GM15510 (cell line): ENCODE results near the gene GPC5.

ENCODE experiments used
- POLR2A ChIP-seq: IDR thresholded peaks from 3 replicates; pipeline ENCODE4 v1.6.1; 2011; ENCODE audit warnings: borderline replicate concordance; ENCODE audit not compliant: insufficient read length; ENCODE audit errors: extremely low read depth

GPC5 gene

DNA sequence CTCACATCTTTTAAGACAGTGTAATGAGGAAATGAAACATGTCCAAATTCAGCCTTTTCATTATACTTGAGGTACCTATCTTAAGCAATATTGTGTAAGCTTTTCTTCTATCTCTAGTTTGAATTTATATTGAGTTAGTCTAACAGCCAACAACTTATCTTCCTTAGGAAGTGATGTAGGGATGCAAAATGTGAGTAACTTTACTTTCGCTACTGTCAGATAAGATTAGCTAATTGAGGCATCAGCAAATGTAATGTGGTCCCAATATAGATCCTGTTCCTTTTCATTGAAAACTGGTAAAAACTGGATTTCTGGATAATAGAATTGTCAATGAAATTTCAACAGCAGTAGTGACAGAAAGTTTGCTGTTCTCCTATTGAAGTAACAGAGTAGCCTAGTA lies 902.2 kb downstream of the GPC5 start:
- no peak for TF ChIP-seq POLR2A

GRCh38 chr13:92303428-92303827 lies 905.0 kb downstream of the GPC5 start:
- no peak for TF ChIP-seq POLR2A

GRCh38 chr13:92307752-92308151 lies 909.3 kb downstream of the GPC5 start:
- no peak for TF ChIP-seq POLR2A

DNA sequence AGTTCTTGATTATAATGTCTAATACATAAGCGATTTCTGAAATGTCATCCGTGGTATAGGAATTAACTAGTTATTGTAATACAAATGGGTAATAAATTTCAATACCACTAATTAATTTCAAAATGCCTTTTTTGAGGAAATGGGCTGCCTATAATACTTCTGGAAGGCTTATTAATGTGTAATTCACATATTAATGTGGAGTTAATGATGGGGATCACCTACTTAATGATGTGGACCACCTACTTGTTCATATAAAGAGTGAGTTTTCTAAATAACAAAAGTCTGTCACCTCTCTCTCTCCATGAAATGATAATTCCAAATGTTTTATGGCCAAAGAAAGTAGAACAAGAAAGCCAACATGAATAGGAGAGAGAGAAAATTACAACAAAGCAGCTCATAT lies 914.4 kb downstream of the GPC5 start:
- no peak for TF ChIP-seq POLR2A

GRCh38 chr13:92313382-92313781 lies 915.0 kb downstream of the GPC5 start:
- no peak for TF ChIP-seq POLR2A

GRCh38 chr13:92315265-92315664 lies 916.8 kb downstream of the GPC5 start:
- no peak for TF ChIP-seq POLR2A

DNA sequence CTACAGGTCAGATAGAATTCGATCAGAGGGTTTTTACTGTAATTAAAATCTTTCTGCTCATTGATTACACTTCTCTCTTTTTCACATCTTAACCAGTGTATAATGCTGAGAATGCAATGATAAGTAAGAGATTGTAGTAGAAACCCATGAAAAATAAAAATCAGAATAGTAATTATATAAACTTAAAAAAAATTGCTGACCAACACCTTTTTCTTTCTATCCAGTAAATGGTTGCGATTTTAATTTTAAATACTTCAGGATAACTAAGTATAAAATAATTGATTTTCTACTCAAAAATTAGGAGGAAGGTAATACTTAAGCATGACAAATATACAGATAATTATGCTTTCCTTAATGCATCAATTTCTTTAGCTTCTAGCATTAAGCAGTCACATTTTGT lies 917.6 kb downstream of the GPC5 start:
- no peak for TF ChIP-seq POLR2A

- no peak for TF ChIP-seq POLR2A
Measured at GRCh38 chr13:92317066-92317465, 918.6 kb downstream of the GPC5 start.

GRCh38 chr13:92320323-92320722 lies 921.9 kb downstream of the GPC5 start:
- TF ChIP-seq POLR2A, result no peak

GRCh38 chr13:92321174-92321573 lies 922.8 kb downstream of the GPC5 start:
- no peak for TF ChIP-seq POLR2A

DNA sequence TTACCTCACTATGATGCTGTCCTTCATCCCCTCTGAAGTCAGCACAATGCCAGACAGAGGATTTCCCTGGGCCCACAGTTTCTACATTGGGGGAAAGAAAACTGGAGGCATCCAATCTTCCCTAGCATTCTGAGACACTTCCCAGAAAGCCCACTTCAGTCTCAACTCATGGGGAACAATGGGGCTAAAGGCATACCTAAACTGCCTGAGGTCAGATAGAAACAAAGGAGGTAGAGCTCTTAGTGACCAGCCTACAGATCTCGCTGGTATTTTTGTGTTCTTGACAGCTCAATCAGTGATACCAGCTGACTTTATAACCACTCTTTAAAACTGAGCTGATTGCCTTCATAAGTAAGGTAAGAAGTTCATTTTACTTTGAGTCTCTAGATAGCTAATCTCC lies 947.2 kb downstream of the GPC5 start:
- TF ChIP-seq POLR2A, result no peak

GRCh38 chr13:92346046-92346445 lies 947.6 kb downstream of the GPC5 start:
- no peak for TF ChIP-seq POLR2A

DNA sequence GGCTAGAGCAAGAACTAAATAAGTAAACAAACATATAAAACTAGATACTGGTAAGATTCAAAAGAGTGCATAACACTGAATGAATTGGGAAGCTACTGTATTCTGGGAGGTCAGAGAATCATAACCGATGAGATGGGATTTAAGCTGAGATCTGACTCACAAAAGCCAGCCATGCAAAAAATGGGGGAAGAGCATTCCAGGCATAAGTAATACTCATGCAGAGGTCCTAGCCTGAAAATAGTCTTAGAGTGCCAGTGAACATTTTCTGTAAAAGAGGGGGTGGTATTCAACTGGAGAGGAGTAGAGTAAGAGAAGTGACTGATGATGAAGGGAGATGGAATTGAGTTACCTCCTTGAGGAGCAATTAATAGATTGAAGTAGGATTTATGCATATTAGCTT lies 956.2 kb downstream of the GPC5 start:
- TF ChIP-seq POLR2A, result no peak

- TF ChIP-seq POLR2A, result no peak
Measured at GRCh38 chr13:92355213-92355612, 956.8 kb downstream of the GPC5 start.

- no peak for TF ChIP-seq POLR2A
Measured at GRCh38 chr13:92362717-92363116, 964.3 kb downstream of the GPC5 start.

GRCh38 chr13:92365904-92366303 lies 967.5 kb downstream of the GPC5 start:
- TF ChIP-seq POLR2A, result no peak

DNA sequence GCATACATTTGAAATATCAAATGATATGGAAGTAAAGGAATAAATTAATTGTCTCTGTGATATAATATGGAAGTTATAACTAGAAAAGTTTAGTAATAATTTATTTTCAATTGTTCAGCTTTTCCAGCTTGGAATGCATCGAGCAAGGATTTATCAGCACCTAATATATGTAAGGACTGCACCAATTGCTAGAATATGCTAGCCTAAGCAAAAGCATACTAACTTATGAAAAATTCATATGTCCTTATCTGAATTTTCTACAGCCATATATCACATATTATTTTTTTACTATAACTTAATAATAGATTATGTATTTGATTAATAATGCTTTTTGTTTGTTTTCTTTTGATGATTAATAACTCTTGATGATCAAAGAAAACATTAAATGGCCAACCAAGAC lies 979.0 kb downstream of the GPC5 start:
- no peak for TF ChIP-seq POLR2A
